Stimulated activated CD8-positive, alpha-beta memory T cell treated with anti-CD3 and anti-CD28 coated beads, Interleukin-7, amount 100 ng/mL, for 4 hours (primary cell): ENCODE results near the gene CDH4.

Experiments used
- DNase-seq, 2 donors: peaks; one replicate each; pipeline ENCODE4 v3.0.0-alpha.2; 2020; ENCODE audit warnings: low read depth in 2 of 2

CDH4 gene

GRCh38 chr20:61514805-61515505, 262.9 kb downstream of the CDH4 start:
- DNase-seq, result no peak

- DNase-seq, result no peak
Observed at GRCh38 chr20:61515922-61516321, 263.9 kb downstream of the CDH4 start.

GRCh38 chr20:61516346-61517208, 264.5 kb downstream of the CDH4 start:
- no peak for DNase-seq

GRCh38 chr20:61517419-61517818, 265.4 kb downstream of the CDH4 start:
- DNase-seq, result no peak

GRCh38 chr20:61518424-61518951, 266.4 kb downstream of the CDH4 start:
- no peak for DNase-seq

GRCh38 chr20:61519488-61519887, 267.4 kb downstream of the CDH4 start:
- DNase-seq, result no peak

GRCh38 chr20:61520076-61520892, 268.2 kb downstream of the CDH4 start:
- no peak for DNase-seq

GRCh38 chr20:61520893-61521460, 268.9 kb downstream of the CDH4 start:
- no peak for DNase-seq

- DNase-seq, result no peak
Observed at GRCh38 chr20:61521687-61522420, 269.8 kb downstream of the CDH4 start.

- no peak for DNase-seq
Observed at GRCh38 chr20:61522498-61523090, 270.5 kb downstream of the CDH4 start.

GRCh38 chr20:61523145-61523544, 271.1 kb downstream of the CDH4 start:
- no peak for DNase-seq

- no peak for DNase-seq
Observed at GRCh38 chr20:61524951-61525666, 273.0 kb downstream of the CDH4 start.

GRCh38 chr20:61525781-61526431, 273.8 kb downstream of the CDH4 start:
- no peak for DNase-seq

GRCh38 chr20:61526907-61527306, 274.8 kb downstream of the CDH4 start:
- no peak for DNase-seq

- DNase-seq, result no peak
Observed at GRCh38 chr20:61527626-61528025, 275.6 kb downstream of the CDH4 start.

GRCh38 chr20:61528591-61528990, 276.5 kb downstream of the CDH4 start:
- no peak for DNase-seq

GRCh38 chr20:61529354-61529753, 277.3 kb downstream of the CDH4 start:
- no peak for DNase-seq

GRCh38 chr20:61531553-61532345, 279.7 kb downstream of the CDH4 start:
- no peak for DNase-seq

GRCh38 chr20:61532736-61533135, 280.7 kb downstream of the CDH4 start:
- DNase-seq, result no peak
